HepG2 (cell line): Measurements from ENCODE around the gene QRICH2. TPM values are rescaled to one million over a fixed set of nuclear protein-coding genes. Genes with fewer than 3 reads are reported as not detected.

Source experiments
- CENPX ChIP-seq: sonication (generic); formaldehyde crosslinking; IDR thresholded peaks from 2 replicates; pipeline ENCODE4 v1.9.0; 2021; ENCODE audit warnings: mild to moderate bottlenecking, missing genetic modification reagents, moderate library complexity
- HINFP ChIP-seq: sonication (generic); formaldehyde crosslinking; IDR thresholded peaks from 2 replicates; pipeline ENCODE4 v1.4.0; 2020; ENCODE audit warnings: low read depth, mild to moderate bottlenecking, missing genetic modification reagents
- KLF6 ChIP-seq: IDR thresholded peaks from 2 replicates; pipeline ENCODE4 v1.8.0; 2016; ENCODE audit warnings: missing biosample characterization, missing genetic modification reagents
- MED1 ChIP-seq: sonication (generic); formaldehyde crosslinking; IDR thresholded peaks from 2 replicates; pipeline ENCODE4 v1.4.0; 2020; ENCODE audit warnings: missing genetic modification reagents
- PHB2 ChIP-seq: fragments of 450-650 bp; IDR thresholded peaks from 2 replicates; pipeline ENCODE4 v1.6.1; 2018; ENCODE audit not compliant: partially characterized antibody
- REL ChIP-seq: sonication (generic); formaldehyde crosslinking; conservative IDR thresholded peaks from 2 replicates; pipeline ENCODE4 v1.8.0; 2022; ENCODE audit warnings: mild to moderate bottlenecking, missing genetic modification reagents, moderate library complexity
- SMYD3 ChIP-seq: sonication (generic); formaldehyde crosslinking; IDR thresholded peaks from 2 replicates; pipeline ENCODE4 v1.8.1; 2023; ENCODE audit warnings: mild to moderate bottlenecking, missing genetic modification reagents
- SSRP1 ChIP-seq: IDR thresholded peaks from 2 replicates; pipeline ENCODE4 v1.6.1; 2016; ENCODE audit warnings: control low read depth
- ZNF451 ChIP-seq: sonication (generic); formaldehyde crosslinking; IDR thresholded peaks from 2 replicates; pipeline ENCODE4 v1.5.0; 2020; ENCODE audit warnings: mild to moderate bottlenecking, missing genetic modification reagents
- ZNF512 ChIP-seq: sonication (generic); formaldehyde crosslinking; IDR thresholded peaks from 2 replicates; pipeline ENCODE4 v1.4.0; 2020; ENCODE audit warnings: mild to moderate bottlenecking, missing genetic modification reagents
- ZSCAN25 ChIP-seq: sonication (generic); formaldehyde crosslinking; IDR thresholded peaks from 2 replicates; pipeline ENCODE4 v1.8.0; 2022; ENCODE audit warnings: mild to moderate bottlenecking, missing genetic modification reagents
- ZSCAN29 ChIP-seq: sonication (generic); formaldehyde crosslinking; conservative IDR thresholded peaks from 2 replicates; pipeline ENCODE4 v1.4.0; 2020; ENCODE audit warnings: mild to moderate bottlenecking, missing genetic modification reagents
- polyA plus RNA-seq, 8 experiments: library from polyadenylated mRNA; depleted of rRNA in 3 of 8; stranded (reverse) in 7 of 8; unstranded in 1 of 8; fragments of >200 nt; fragmentation: Illumina TruSeq in 4 of 8; extraction: Trizol in 4 of 8; gene quantifications; 2 replicates each; pipeline versions ENCODE4 v1.2.1 to v1.2.3, GENCODE V29; 2011 to 2016; ENCODE audit warnings: low read depth in 4 of 8, missing spikeins in 1 of 8, mixed read lengths in 1 of 8; ENCODE audit not compliant: insufficient read depth in 1 of 8
- total RNA-seq, 5 experiments: library from RNA; depleted of rRNA; stranded (reverse); fragments of >200 nt; fragmentation: Illumina TruSeq; extraction: Trizol; gene quantifications; 2 replicates each; pipeline ENCODE4 v1.2.3, GENCODE V29; 2016; ENCODE audit warnings: low read depth in 1 of 5

The QRICH2 gene
- total and polyA plus RNA-seq, 2 of the 13 experiments (the other 11 are each of a cell fraction or from before 2014, with no cell fraction given): 3.7 to 5.7 TPM

DNA sequence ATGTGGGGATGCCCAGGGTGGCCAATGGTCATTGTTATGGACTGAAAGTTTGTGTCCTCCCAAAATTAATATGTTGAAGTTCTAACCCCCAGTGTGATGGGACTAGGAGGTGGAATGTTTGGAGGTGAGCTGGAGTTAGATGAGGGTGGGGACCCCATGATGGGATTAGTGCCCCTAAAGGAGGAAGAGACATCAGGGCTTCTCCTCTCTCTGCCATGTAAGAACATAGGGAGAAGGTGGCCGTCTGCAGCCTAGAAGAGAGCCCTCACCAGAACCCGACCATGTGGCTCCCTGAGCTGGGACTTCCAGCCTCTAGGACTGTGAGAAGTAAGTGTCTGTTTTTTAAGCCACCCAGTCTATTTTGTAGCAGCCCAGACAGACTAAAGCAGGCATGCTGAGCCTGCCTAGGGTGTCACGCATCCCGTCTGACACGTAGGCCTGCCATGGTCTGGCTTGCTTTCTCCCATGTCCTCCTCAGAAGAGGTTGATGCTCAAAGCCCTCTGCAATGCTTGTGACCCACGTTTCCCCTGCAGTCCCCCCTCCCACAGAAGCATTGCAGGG is 49.6 kb upstream of the QRICH2 start (continued):
- no peak for TF ChIP-seq SMYD3
- no peak for TF ChIP-seq ZNF451 (CRISPR knock-in tag)
- no peak for TF ChIP-seq CENPX (CRISPR knock-in tag)
- TF ChIP-seq ZSCAN29: no peak
- TF ChIP-seq ZSCAN25: no peak
- no peak for TF ChIP-seq PHB2
- 0 out of 2 replicates have a peak, but pooled peaks have one; percentile 37 for TF ChIP-seq MED1 (CRISPR knock-in tag)
- TF ChIP-seq ZNF512: no peak
- TF ChIP-seq REL (CRISPR knock-in tag): no peak
- no peak for TF ChIP-seq SSRP1 (CRISPR knock-in tag)
- TF ChIP-seq HINFP (CRISPR knock-in tag): no peak
- TF ChIP-seq KLF6 (CRISPR knock-in tag): no peak
